Measurements from ENCODE around the gene CTAGE8.
"Not testable (repeated sequence)": the region's sequence is repeated elsewhere in the genome, so short reads cannot be mapped to it uniquely, and the experiment has no call there.

Gene CTAGE8

DNA sequence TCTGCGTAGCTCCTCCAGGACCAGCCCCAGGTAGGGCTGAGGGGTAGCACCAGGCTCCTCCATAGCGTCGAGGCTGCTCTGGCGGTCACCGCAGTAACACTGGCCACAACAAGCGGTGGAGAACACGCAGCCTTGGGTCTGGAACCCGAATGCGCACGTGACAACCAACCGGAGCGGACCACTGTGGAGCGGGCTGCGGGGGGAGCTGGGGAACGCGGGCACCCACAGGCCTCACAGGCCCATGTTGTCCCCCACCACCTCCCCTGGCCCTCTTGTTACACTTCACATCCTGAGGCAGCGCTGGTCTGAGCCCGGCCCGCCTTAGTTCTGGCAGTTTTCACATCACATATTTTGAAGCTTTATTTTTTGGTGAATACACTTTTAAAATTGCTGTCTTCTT lies at the start of gene CTAGE8:
TSS of gene CTAGE8 (minus strand) at position 101 of the 400 bp plus-strand sequence. CDS start at position 63, 38 bp downstream.
- H3K4me3 ChIP-seq (ENCODE audit: low read depth, low read length); DNase-seq (ENCODE audit: low read depth): not testable (repeated sequence)

- H3K4me3 ChIP-seq (ENCODE audit: low read depth, low read length); DNase-seq (ENCODE audit: low read depth): not testable (repeated sequence)
Measured at GRCh38 chr7:144317537-144317936, 48.4 kb upstream of the CTAGE8 start.

- H3K4me3 ChIP-seq (ENCODE audit: low read depth, low read length); DNase-seq (ENCODE audit: low read depth): not testable (repeated sequence)
Measured at GRCh38 chr7:144311872-144312469, 42.9 kb upstream of the CTAGE8 start, which contains the start of gene OR2A1. Gene OR2A1 (plus strand): TSS chr7:144312419. CDS start chr7:144318125, 5,706 bp downstream.

DNA sequence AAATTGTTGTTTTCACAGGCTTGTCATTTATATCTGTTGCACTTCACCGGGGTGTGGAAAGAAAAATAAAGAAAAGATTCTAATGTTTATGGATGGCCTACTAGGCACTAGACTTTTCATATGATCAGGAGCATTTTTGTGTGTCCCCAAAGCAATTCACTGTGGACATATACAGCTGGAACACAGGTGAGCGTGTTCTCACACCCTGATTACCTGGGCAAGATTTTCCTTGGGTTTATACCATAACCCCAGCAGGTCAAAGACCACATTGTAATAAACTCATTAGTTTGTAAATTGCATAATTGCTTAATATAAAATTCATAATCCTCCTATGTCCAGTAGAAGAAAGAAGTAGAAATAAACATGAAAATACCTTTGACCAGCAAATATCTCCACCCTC lies 42.1 kb upstream of the CTAGE8 start:
- DNase-seq (ENCODE audit: low read depth); H3K4me3 ChIP-seq (ENCODE audit: low read depth, low read length): not testable (repeated sequence)

DNA sequence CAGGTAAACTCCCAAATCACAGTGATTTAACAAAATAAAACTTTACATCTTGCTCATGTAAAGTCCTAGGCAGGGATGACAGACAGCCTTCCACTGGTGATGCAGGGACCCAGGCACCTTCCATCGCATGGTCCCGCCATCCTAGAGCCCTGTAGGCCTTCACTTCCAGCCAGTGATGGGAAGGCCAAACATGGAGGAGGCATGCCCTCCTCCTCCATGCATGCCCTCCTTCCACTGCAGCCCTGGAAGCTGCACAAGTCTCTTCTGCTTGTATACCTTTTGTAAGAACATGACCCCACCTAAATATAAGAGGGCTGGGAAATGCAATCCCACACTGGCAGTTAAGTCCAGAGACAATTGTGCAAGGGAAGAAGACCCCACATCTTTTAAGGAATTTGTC lies 40.6 kb upstream of the CTAGE8 start:
- not testable (repeated sequence) for H3K4me3 ChIP-seq (ENCODE audit: low read depth, low read length); DNase-seq (ENCODE audit: low read depth)

DNA sequence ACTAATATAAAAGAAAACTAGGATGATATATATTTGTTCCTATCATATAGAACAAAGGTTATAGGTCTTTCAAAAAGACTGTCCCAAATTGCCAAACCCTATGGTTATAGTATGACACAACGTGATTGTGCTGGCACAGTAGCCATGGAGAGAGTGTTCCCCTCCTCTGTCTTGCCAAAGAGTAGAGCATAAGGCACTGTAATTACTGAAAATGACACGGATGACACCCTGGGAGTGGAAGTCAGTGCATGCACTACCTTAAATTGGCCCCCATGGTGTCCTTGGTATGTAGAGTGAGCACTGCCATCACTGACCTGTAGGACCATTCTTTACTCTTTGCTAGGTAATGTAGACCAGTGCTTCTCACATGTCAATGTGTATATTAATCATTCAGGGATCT lies 36.1 kb upstream of the CTAGE8 start:
- not testable (repeated sequence) for DNase-seq (ENCODE audit: low read depth)

GRCh38 chr7:144303607-144304006 lies 34.5 kb upstream of the CTAGE8 start:
- not testable (repeated sequence) for DNase-seq (ENCODE audit: low read depth); H3K4me3 ChIP-seq (ENCODE audit: low read depth, low read length)

More for the DNA sequence above, 36.1 kb upstream of the CTAGE8 start:
- H3K4me3 ChIP-seq (ENCODE audit: low read depth, low read length): not testable (repeated sequence)

- not testable (repeated sequence) for DNase-seq (ENCODE audit: low read depth); H3K4me3 ChIP-seq (ENCODE audit: low read depth, low read length)
Measured at GRCh38 chr7:144302578-144303303, 33.7 kb upstream of the CTAGE8 start.

DNA sequence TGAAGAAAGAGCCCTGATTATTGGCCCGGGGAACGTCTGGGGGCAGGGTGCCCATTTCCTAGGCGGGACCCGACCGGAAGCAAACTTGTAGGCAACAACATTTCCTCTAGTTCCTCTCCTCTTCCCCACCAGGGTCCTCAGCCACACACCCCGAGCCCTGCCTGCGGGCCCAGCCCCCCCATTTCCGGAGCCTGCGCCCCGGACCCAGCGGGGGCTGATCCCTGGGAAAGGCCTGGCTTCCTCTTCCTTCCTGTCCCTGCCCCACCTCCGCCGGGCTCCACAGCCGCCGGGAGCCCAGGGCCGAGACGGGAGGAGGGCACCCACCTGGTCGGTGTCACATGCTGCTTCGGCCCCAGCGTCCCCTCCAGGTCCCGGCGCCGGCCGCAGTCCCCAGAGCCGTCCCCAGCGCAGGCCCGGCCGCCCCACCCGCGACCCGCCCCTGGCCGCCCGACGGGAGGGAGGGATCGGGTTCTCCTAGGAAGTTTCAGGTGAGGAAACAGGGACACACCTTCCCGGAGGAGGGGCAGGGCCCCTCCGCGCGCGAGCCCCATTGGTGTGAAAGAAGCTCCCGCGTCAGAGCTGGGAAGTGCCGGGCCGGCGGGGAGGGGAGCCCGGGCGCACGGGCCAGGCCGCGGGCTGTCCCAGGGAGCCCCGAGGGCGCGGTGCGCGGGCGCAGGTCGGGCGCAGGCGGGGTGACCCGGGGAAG lies 24.9 kb upstream of the CTAGE8 start:
- DNase-seq (ENCODE audit: low read depth); H3K4me3 ChIP-seq (ENCODE audit: low read depth, low read length): not testable (repeated sequence)

DNA sequence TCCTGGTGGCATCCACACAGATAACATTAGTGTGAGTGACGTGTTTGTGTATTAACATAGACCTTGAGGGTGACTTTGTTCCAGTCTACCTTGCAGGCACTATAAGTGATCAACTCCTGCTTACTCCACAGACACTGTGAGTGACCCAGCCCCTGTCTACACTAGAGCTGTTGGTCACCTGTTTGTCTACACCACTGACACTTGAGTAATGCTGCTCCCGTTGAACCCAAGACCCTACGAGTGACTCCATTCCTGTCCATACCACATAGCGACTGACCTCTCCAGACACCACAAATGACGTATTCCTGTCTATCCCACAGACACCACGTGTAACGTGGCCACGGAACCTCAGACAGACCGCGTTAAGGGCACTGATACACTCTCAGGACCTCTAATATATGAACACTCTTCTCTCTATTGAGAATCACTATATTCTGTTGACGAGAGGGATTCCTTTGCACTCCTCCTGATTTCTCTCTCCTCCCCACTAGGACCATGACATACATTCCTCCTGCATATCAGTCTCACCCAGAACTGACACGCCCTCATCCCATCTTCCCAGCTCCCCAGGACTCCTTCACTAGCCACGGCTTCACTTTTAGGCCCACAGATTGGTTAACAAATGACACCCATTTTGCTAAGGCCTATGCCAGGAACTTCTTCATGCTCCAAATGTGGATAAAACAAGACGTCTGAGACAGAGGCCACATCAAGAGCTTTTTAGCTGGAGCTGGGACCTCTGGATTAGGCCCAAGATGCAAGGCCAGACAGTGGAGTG lies 23.5 kb upstream of the CTAGE8 start:
- not testable (repeated sequence) for DNase-seq (ENCODE audit: low read depth); H3K4me3 ChIP-seq (ENCODE audit: low read depth, low read length)

DNA sequence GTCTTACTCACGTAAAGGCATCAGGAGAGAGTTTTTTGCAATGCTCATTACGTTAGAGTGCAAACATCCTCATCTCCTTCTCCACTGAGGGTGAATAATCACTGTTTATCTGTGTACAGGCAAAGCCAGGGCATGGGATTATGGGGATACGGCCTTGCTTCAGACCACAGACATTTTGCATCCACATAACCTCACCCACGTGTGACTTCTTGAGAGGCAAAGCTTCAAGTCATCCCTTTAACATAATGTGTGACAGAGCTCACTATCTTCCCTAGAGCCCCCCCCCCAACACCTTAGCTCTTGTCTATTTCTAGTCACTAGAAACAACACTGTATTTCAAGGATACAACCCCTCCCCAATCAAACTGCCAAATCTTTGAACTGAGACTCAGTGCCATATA lies 22.5 kb upstream of the CTAGE8 start:
- not testable (repeated sequence) for DNase-seq (ENCODE audit: low read depth); H3K4me3 ChIP-seq (ENCODE audit: low read depth, low read length)

- H3K4me3 ChIP-seq (ENCODE audit: low read depth, low read length); DNase-seq (ENCODE audit: low read depth): not testable (repeated sequence)
Measured at GRCh38 chr7:144287171-144287784, 18.2 kb upstream of the CTAGE8 start.

GRCh38 chr7:144283716-144284115 lies 14.6 kb upstream of the CTAGE8 start:
- not testable (repeated sequence) for H3K4me3 ChIP-seq (ENCODE audit: low read depth, low read length); DNase-seq (ENCODE audit: low read depth)

DNA sequence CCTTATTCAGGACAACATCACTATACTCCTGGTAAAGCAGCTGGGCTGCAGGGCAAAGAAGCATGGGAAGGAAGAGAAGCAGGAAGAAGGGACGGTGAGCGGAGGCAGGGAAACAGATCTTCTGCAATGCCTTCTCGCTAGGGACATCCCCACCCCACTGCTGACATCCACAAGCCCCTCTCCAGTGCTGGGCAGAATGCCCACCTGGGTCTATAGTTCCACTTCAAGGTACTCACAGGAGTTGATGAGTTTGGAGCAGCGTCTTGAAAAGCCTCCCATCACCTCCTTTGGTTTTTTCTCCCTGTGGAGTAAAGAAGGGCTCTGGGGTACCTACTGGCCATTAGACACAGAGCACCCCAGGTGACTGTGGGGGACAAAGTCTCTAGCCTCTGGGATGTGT lies 13.4 kb upstream of the CTAGE8 start:
- DNase-seq (ENCODE audit: low read depth); H3K4me3 ChIP-seq (ENCODE audit: low read depth, low read length): not testable (repeated sequence)

DNA sequence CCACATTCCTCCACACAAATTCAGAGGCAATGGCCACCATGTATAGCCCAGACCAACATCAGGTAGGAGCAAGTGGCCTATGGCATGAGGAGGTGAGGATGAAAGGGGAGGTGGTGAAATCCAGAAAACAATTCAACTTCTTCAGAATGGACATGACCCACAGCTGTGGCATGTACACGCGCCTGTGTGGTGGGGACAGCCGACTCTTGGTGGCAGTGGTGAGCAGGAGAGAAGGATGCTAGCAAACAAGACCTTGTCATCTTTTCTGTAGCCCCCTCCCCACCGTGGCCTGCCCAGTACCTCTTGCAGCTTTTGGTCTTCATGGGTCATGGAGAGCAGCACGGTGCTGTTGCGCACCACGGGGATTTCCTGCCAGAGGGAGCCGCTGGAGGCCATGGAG lies 12.9 kb upstream of the CTAGE8 start:
- not testable (repeated sequence) for DNase-seq (ENCODE audit: low read depth); H3K4me3 ChIP-seq (ENCODE audit: low read depth, low read length)

DNA sequence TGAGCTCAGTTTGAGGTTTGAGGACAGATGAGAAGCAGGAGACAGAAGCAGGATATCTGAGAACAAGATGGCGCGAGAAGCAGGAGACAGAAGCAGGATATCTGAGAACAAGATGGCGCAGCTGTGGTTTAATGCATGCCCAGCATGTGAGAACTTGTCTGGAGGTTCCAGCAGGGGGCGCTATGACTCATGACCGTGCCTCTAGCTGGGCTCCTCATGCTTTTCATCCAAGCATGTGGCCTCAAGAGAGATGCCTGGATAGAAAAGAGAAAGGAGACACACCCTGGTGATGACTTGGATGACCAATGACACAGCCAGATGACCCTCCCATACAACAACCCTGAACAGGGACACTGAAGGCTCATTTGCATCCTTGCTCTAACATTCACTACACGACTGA lies 10.9 kb upstream of the CTAGE8 start:
- not testable (repeated sequence) for H3K4me3 ChIP-seq (ENCODE audit: low read depth, low read length); DNase-seq (ENCODE audit: low read depth)

- H3K4me3 ChIP-seq (ENCODE audit: low read depth, low read length); DNase-seq (ENCODE audit: low read depth): not testable (repeated sequence)
Measured at GRCh38 chr7:144275281-144275680, 6.2 kb upstream of the CTAGE8 start.

GRCh38 chr7:144264692-144265091 lies 4.4 kb downstream of the CTAGE8 start, which contains the start of gene OR2A7:
Gene OR2A7 (minus strand): TSS chr7:144264792. CDS start chr7:144259628, 5,164 bp downstream.
- H3K4me3 ChIP-seq (ENCODE audit: low read depth, low read length); DNase-seq (ENCODE audit: low read depth): not testable (repeated sequence)

DNA sequence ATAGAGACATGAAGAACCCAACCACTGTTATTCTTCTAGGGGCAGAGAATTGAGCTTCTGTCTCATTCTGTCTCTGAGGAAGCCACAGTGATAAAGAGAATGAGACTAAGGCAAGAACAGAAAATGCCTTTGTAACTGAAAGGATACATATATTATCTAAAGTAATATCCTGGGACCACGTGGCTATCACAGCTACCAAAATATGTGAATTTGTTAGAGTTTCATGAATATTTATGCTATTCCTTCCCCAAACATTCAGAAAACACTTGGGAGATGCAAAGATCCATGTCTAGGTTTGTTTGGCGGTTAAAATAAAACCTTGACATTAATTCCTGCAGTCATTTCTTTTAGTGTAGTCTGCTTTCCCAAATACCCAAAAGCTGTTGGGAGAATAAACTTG lies 7.0 kb downstream of the CTAGE8 start:
- DNase-seq (ENCODE audit: low read depth); H3K4me3 ChIP-seq (ENCODE audit: low read depth, low read length): not testable (repeated sequence)
